Tibial nerve (tissue), 4 donors: Measurements from ENCODE around the gene GOLGA6C. TPM values are rescaled to one million over a fixed set of nuclear protein-coding genes. Genes with fewer than 3 reads are reported as not detected.

Experiments
- DNase-seq, 2 donors: peaks; one replicate each; pipeline ENCODE4 v3.0.0-alpha.2; 2019; ENCODE audit warnings: low spot score in 2 of 2
- H3K27ac ChIP-seq, 4 donors: fragments of 200-600 bp; sonication (generic) in 3 of 4; one replicate each; pipeline ENCODE4 v1.5.1; 2017 to 2019; ENCODE audit warnings: mild to moderate bottlenecking in 1 of 4
- H3K27me3 ChIP-seq, 2 donors: fragments of 200-600 bp; sonication (generic) in 1 of 2; one replicate each; pipeline versions ENCODE4 v1.5.1 to v1.6.0; 2017 to 2019
- H3K36me3 ChIP-seq, 3 donors: fragments of 200-600 bp; sonication (generic); one replicate each; pipeline ENCODE4 v1.5.1; 2018 to 2019
- H3K4me1 ChIP-seq, 4 donors: fragments of 200-600 bp; sonication (generic) in 3 of 4; one replicate each; pipeline ENCODE4 v1.5.1; 2017 to 2019
- H3K4me3 ChIP-seq, 4 donors: fragments of 200-600 bp; sonication (generic) in 3 of 4; one replicate each; pipeline ENCODE4 v1.5.1; 2017 to 2019; ENCODE audit warnings: mild to moderate bottlenecking in 1 of 4, moderate library complexity in 1 of 4
- H3K9me3 ChIP-seq, 4 donors: fragments of 200-600 bp; sonication (generic) in 3 of 4; one replicate each; pipeline ENCODE4 v1.5.1; 2017 to 2019
- CTCF ChIP-seq, 5 experiments: fragments of 200-600 bp in 3 of 5; fragments of 450-650 bp in 2 of 5; sonication (generic) in 3 of 5; IDR thresholded peaks; one replicate each; pipeline ENCODE4 v1.5.1; 2016 to 2019; ENCODE audit warnings: antibody characterized with exemption in 5 of 5, mild to moderate bottlenecking in 3 of 5, moderate library complexity in 2 of 5
- EP300 ChIP-seq, 2 donors: sonication (generic); formaldehyde crosslinking; IDR thresholded peaks; one replicate each; pipeline ENCODE4 v1.6.1; 2017; ENCODE audit warnings: antibody characterized with exemption in 2 of 2, mild to moderate bottlenecking in 1 of 2
- POLR2A ChIP-seq, 2 donors: fragments of 450-650 bp; IDR thresholded peaks; one replicate each; pipeline ENCODE4 v1.6.1; 2017; ENCODE audit warnings: antibody characterized with exemption in 2 of 2, mild to moderate bottlenecking in 2 of 2, moderate library complexity in 2 of 2
- WGBS, 2 donors: methylation state at CpG; one replicate each; pipeline ENCODE4 v1.1.5; 2018; 5-methylcytosine and 5-hydroxymethylcytosine counted together
- total RNA-seq, 4 donors: library from RNA; depleted of rRNA; stranded (reverse); fragments of >200 nt; gene quantifications; one replicate each; pipeline ENCODE4 v1.1.0, GENCODE V29; 2016

The GOLGA6C gene
- total RNA-seq, 4 donors from 2014 or later, result 0.63 to 1.5 TPM; not detected in 2

GRCh38 chr15:75230016-75230343 is 28.2 kb upstream of the GOLGA6C start:
- Histone ChIP-seq H3K4me1 (no peaks in the 10 kb centered on the region), H3K9me3 (no peaks in the 10 kb centered on the region), H3K36me3 (no peaks in the 10 kb centered on the region), H3K4me3 (no peak overlapping the region), H3K27ac (no peak overlapping the region), H3K27me3 (peaks cover 0 to 18% of the 10 kb centered on the region in 2 donors)
- no peak for TF ChIP-seq POLR2A (IDR thresholded peaks at IDR 0.05)
- no peak for DNase-seq
- WGBS, 2 donors, result 68 to 76% methylated on average over 2 of the region's 2 CpGs

- 68 to 69% methylated on average over 15 to 16 of the region's 16 CpGs for WGBS, 2 donors
- TF ChIP-seq CTCF (IDR thresholded peaks at IDR 0.05) (no peak), POLR2A (IDR thresholded peaks at IDR 0.05) (no peak), EP300 (IDR thresholded peaks at IDR 0.05) (no peak)
- H3K27ac ChIP-seq, result no peak overlapping the region
- no peak overlapping the region for H3K4me3 ChIP-seq
- no peaks in the 10 kb centered on the region for H3K9me3 ChIP-seq
- H3K4me1 ChIP-seq, result no peaks in the 10 kb centered on the region
- DNase-seq, result no peak
- peaks cover 0 to 19% of the 10 kb centered on the region in 2 donors for H3K27me3 ChIP-seq
- no peaks in the 10 kb centered on the region for H3K36me3 ChIP-seq
Observed at GRCh38 chr15:75230551-75231371, 27.4 kb upstream of the GOLGA6C start.

GRCh38 chr15:75231836-75232235 is 26.3 kb upstream of the GOLGA6C start:
- Histone ChIP-seq H3K9me3 (no peaks in the 10 kb centered on the region), H3K4me3 (no peak overlapping the region), H3K27ac (no peak overlapping the region), H3K36me3 (no peaks in the 10 kb centered on the region), H3K4me1 (no peaks in the 10 kb centered on the region), H3K27me3 (peaks cover 0 to 26% of the 10 kb centered on the region in 2 donors)
- WGBS, 2 donors, result 75 to 86% methylated on average over 4 of the region's 4 CpGs
- no peak for DNase-seq
- TF ChIP-seq POLR2A (IDR thresholded peaks at IDR 0.05) (no peak), EP300 (IDR thresholded peaks at IDR 0.05) (no peak), CTCF (IDR thresholded peaks at IDR 0.05) (no peak)

- H3K4me3 ChIP-seq, result no peak overlapping the region
- no peaks in the 10 kb centered on the region for H3K9me3 ChIP-seq
- no peak for DNase-seq
- H3K27me3 ChIP-seq, result peaks cover 0 to 30% of the 10 kb centered on the region in 2 donors
- H3K27ac ChIP-seq, result no peak overlapping the region
- WGBS, 2 donors, result 88 to 96% methylated on average over 12 of the region's 12 CpGs
- no peaks in the 10 kb centered on the region for H3K4me1 ChIP-seq
- no peaks in the 10 kb centered on the region for H3K36me3 ChIP-seq
- no peak for TF ChIP-seq POLR2A (IDR thresholded peaks at IDR 0.05)
- TF ChIP-seq CTCF (IDR thresholded peaks at IDR 0.05), result no peak
- TF ChIP-seq EP300 (IDR thresholded peaks at IDR 0.05), result no peak
Observed at GRCh38 chr15:75232252-75232813, 25.8 kb upstream of the GOLGA6C start.

- Histone ChIP-seq H3K27ac (no peak overlapping the region), H3K36me3 (no peaks in the 10 kb centered on the region), H3K9me3 (no peaks in the 10 kb centered on the region), H3K27me3 (peaks cover 0 to 37% of the 10 kb centered on the region in 2 donors), H3K4me1 (no peaks in the 10 kb centered on the region), H3K4me3 (no peak overlapping the region)
- DNase-seq, result no peak
- 84 to 90% methylated on average over 17 of the region's 17 CpGs for WGBS, 2 donors
- TF ChIP-seq EP300 (IDR thresholded peaks at IDR 0.05) (no peak), CTCF (IDR thresholded peaks at IDR 0.05) (no peak), POLR2A (IDR thresholded peaks at IDR 0.05) (no peak)
Observed at GRCh38 chr15:75232826-75233503, 25.2 kb upstream of the GOLGA6C start.
